Gastrocnemius medialis (tissue), 4 donors: ENCODE results near the gene NLGN3.

Source experiments
- POLR2A ChIP-seq, 2 donors: fragments of 450-650 bp; IDR thresholded peaks; one replicate each; pipeline ENCODE4 v1.6.1; 2017; ENCODE audit warnings: antibody characterized with exemption in 2 of 2, mild to moderate bottlenecking in 2 of 2, moderate library complexity in 2 of 2
- TF ChIP-seq, protein P1 (sequence below), 5 experiments: fragments of 450-650 bp in 3 of 5; fragments of 200-600 bp in 2 of 5; sonication (generic) in 2 of 5; IDR thresholded peaks in 4 of 5; conservative IDR thresholded peaks in 1 of 5; 1 replicate in 4 of 5; 2 replicates in 1 of 5; pipeline ENCODE4 v1.5.1; 2016 to 2019; ENCODE audit warnings: antibody characterized with exemption in 5 of 5, mild to moderate bottlenecking in 3 of 5, moderate library complexity in 3 of 5

DNA sequence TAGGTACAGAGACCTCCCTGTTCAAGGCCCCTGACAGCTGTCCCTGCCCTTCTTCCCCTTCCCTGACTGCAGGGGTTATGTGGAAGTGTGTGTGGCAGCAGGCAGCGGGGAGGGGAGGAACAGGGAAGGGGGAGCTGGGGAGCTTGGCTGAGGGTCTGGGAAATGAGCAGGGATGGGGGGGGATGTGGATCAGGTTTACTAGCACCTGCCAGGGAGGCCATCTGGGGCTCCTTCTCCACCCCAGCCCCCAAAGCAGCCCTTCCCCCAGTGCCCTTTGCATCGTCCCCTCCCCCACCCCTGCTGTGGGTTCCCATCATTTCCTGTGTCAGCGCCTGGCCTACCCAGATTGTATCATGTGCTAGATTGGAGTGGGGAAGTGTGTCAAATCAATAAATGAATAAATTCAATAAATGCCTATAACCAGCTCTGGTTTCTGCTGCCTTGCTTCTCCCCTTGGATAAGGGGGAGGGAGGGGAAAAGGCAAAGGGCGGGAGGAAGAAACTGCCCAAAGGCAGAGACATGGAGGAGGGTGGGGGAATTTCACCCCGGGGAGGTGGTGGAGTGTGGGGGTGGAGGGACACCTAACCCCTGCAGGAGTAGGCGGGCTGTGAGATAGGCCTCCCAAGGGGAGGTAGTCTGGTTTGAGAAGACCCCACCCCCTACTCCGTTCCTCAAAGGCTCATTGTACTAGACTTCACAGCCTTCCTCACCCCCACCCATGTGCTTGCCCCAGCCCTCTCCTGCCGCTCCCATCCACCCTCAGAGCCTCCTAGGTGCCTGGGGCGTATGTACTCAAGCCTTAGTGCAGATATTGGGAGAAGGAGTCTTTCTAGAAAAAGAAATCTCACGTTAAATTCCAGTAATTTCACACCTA lies 41.3 kb upstream of the NLGN3 start:
- TF ChIP-seq, protein P1, sequence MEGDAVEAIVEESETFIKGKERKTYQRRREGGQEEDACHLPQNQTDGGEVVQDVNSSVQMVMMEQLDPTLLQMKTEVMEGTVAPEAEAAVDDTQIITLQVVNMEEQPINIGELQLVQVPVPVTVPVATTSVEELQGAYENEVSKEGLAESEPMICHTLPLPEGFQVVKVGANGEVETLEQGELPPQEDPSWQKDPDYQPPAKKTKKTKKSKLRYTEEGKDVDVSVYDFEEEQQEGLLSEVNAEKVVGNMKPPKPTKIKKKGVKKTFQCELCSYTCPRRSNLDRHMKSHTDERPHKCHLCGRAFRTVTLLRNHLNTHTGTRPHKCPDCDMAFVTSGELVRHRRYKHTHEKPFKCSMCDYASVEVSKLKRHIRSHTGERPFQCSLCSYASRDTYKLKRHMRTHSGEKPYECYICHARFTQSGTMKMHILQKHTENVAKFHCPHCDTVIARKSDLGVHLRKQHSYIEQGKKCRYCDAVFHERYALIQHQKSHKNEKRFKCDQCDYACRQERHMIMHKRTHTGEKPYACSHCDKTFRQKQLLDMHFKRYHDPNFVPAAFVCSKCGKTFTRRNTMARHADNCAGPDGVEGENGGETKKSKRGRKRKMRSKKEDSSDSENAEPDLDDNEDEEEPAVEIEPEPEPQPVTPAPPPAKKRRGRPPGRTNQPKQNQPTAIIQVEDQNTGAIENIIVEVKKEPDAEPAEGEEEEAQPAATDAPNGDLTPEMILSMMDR (IDR thresholded peaks at IDR 0.05 in 4 of 5, conservative IDR thresholded peaks at IDR 0.05 in 1 of 5), result no peak
- TF ChIP-seq POLR2A (IDR thresholded peaks at IDR 0.05), result no peak
